Loucy (cell line): Measurements from ENCODE around the gene CLIC6.
"Not testable (repeated sequence)": the region's sequence is repeated elsewhere in the genome, so short reads cannot be mapped to it uniquely, and the experiment has no call there.

ENCODE experiments used
- EZH2phosphoT487 ChIP-seq: fragments of 200-600 bp; IDR thresholded peaks from 2 replicates; pipeline ENCODE4 v1.6.1; 2018; ENCODE audit warnings: antibody characterized with exemption, mild to moderate bottlenecking, moderate library complexity, borderline replicate concordance
- TF ChIP-seq, protein P1 (sequence below): fragments of 200-600 bp; sonication (generic); conservative IDR thresholded peaks from 2 replicates; pipeline ENCODE4 v1.5.1; 2014; ENCODE audit warnings: mild to moderate bottlenecking, antibody characterized with exemption, low read length

DNA sequence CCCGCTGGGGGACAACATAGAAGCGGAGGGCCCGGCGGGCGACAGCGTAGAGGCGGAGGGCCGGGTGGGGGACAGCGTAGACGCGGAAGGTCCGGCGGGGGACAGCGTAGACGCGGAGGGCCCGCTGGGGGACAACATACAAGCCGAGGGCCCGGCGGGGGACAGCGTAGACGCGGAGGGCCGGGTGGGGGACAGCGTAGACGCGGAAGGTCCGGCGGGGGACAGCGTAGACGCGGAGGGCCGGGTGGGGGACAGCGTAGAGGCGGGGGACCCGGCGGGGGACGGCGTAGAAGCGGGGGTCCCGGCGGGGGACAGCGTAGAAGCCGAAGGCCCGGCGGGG, 1.1 kb downstream of the CLIC6 start:
- TF ChIP-seq, protein P1, sequence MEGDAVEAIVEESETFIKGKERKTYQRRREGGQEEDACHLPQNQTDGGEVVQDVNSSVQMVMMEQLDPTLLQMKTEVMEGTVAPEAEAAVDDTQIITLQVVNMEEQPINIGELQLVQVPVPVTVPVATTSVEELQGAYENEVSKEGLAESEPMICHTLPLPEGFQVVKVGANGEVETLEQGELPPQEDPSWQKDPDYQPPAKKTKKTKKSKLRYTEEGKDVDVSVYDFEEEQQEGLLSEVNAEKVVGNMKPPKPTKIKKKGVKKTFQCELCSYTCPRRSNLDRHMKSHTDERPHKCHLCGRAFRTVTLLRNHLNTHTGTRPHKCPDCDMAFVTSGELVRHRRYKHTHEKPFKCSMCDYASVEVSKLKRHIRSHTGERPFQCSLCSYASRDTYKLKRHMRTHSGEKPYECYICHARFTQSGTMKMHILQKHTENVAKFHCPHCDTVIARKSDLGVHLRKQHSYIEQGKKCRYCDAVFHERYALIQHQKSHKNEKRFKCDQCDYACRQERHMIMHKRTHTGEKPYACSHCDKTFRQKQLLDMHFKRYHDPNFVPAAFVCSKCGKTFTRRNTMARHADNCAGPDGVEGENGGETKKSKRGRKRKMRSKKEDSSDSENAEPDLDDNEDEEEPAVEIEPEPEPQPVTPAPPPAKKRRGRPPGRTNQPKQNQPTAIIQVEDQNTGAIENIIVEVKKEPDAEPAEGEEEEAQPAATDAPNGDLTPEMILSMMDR, result not testable (repeated sequence)
- TF ChIP-seq EZH2phosphoT487, result not testable (repeated sequence)
